ENCODE data around the gene DENND1A.

DNA sequence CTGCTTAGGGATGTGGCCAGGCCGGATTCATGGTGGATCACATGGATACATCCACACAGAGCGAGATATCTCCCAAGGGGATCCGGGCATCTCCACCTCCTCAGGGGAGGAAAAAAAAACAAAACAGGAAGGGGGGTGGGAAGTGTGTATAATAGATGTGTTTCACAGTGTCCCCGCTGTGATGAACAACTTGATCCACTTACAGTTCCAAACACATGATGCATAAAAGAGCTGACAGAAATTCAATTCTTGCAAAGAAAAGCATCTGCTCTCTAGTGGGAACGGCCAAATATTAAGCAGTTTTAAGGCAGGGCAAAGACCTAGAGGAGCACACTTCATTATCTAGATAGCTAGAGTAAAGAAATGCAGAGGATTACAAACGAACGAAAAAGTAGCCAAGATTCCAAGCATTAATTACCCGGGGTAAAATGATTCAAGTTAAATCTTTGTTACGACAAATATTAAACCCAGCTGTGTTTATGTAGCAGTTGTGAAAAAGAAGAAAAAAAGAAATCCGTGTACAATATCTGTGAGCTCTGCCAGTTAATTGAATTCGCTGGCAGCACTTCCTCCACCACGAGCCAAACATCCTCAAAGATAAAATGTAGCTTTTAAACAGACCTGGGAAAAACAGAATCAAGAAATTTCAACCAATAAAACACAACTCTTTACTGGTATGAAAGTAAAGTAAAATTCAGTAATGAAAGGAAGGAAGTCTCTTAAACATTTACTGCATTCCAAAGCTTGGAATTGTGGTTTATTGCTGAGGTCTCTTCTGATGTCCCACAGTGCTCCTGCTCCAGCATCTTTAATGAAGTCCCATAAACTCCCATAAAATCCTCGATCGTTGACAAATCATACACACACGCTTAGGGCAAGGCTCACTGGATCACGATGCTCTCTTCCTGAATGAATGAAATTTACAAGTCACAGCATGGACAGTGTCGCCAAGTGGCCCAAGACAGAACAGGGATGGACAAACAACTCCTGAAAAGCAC is 360.9 kb downstream of the DENND1A start:
- no peak for TF ChIP-seq CTCF (IDR thresholded peaks at IDR 0.05)
- no peak for TF ChIP-seq POLR2A (IDR thresholded peaks at IDR 0.05; ENCODE audit: low read depth)
